Mucosa of descending colon (tissue), 3 donors: ENCODE results near the gene LIX1. TPM values are rescaled to one million over a fixed set of nuclear protein-coding genes. Genes with fewer than 3 reads are reported as not detected.

Source experiments
- ATAC-seq: fragments of 200-7000 bp; cut with Tn5 transposase; one replicate; pipeline ENCODE4 v1.9.1; 2020; ENCODE audit warnings: mild to moderate bottlenecking, moderate library complexity
- DNase-seq, 3 donors: peaks; one replicate each; pipeline ENCODE4 v3.0.0-alpha.2; 2020
- H3K36me3 ChIP-seq: fragments of 200-600 bp; one replicate; pipeline ENCODE4 v1.8.0; 2021; ENCODE audit warnings: low read depth, mild to moderate bottlenecking
- H3K4me1 ChIP-seq: fragments of 200-600 bp; one replicate; pipeline ENCODE4 v1.8.0; 2021; ENCODE audit warnings: low read depth, mild to moderate bottlenecking
- H3K4me3 ChIP-seq: fragments of 200-600 bp; one replicate; pipeline ENCODE4 v1.8.0; 2021; ENCODE audit warnings: mild to moderate bottlenecking
- H3K9me3 ChIP-seq: fragments of 200-600 bp; one replicate; pipeline ENCODE4 v1.8.0; 2021; ENCODE audit warnings: mild to moderate bottlenecking
- CTCF ChIP-seq: fragments of 200-600 bp; IDR thresholded peaks from one replicate; pipeline ENCODE4 v1.8.0; 2022; ENCODE audit warnings: antibody characterized with exemption, mild to moderate bottlenecking
- intact Hi-C, 2 donors: fragments of 100-400 bp; cut with DNase I in 1 of 2; cut with micrococcal nuclease in 1 of 2; formaldehyde crosslinking; loops; one replicate each; pipeline versions ENCODE4 v1.11.0 to v1.11.1; 2022; cut with DNase I, micrococcal nuclease
- total RNA-seq, 3 donors: library from RNA; stranded (reverse); fragmentation: NEBNext Ultra II Directional in 2 of 3; extraction: Animal tissue kit (Norgen Biotek cat#: 25700) in 2 of 3; gene quantifications; one replicate each; pipeline versions ENCODE4 v1.2.1 to v1.2.4, GENCODE V29; 2021 to 2023
- donor health status: DM: no; HTN: no; CAD: no; lungs with moderate emphysema.
- donor health status: DM: no; HTN: no; CAD: no.
- donor health status: DM: no; HTN: yes; CAD: no.

Gene LIX1
- total RNA-seq, 3 donors from 2014 or later = 1.7 TPM; not detected in 2

DNA sequence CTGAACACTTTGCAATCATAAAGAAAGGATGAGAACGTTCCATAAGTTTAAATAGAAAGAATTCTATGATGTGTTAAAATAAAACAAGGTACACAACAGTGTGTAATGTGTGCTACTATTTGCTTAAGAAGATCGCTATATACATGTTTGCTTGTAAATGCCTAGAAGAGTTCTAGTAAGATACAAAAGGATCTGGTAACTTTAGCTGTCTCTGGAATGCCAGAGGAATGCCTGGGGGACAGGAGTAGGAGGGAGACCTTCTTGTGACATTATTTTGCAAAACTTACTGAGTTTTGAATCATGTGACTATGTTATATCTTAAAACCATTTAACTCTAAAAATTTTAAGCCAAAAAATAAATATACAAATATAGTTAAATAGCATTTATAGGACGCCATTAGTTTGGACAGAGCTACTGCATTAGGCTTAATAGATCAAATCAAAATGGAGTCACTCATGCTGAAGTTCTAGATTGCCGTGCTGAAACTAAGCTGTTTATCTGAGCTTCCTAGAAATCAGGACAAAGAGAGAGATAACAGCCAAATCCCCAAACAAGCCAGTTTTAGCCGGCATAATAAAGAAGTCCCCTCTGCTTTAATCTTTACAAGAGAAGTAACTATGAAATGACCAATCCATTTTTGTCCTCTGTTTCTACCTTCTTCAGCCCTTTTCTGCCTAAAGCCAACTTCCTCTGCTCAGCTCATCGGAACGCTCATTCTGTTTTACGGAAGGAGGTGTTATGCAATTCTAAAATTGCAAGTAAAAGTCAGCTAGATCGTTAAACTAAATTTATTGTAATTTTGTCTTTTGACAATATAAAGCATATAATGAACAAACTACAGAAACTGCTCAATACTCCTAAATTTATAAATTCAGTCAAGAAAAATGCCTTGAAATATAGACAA is 44.8 kb downstream of the LIX1 start:
- Histone ChIP-seq H3K9me3 (no peaks in the 10 kb centered on the region), H3K4me3 (no peak overlapping the region), H3K36me3 (no peaks in the 10 kb centered on the region), H3K4me1 (no peaks in the 10 kb centered on the region)
- intact Hi-C loops = no loop called here
- ATAC-seq (no peak), DNase-seq (no peak)
- no peak for TF ChIP-seq CTCF

DNA sequence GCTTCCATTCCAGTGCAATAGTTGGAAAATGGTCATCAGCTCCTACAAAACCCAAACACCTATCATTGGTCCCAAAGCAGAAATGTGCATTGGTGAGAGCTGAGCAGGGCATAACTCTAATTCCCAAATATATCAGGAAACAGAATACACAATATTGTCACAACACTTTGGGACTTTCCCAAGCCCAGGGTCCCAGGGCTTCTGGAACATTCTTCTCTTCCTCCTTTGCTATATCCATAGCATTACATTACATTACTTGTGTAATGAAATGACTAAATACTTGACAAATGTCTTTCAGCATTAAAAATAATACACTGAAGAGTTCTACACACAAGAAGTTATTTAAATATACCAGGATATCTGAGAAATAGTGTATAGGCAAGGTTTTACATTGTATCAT is 45.6 kb downstream of the LIX1 start:
- H3K4me1 ChIP-seq = no peaks in the 10 kb centered on the region
- H3K4me3 ChIP-seq = no peak overlapping the region
- intact Hi-C loops = no loop called here
- no peak for ATAC-seq
- TF ChIP-seq CTCF = no peak
- no peaks in the 10 kb centered on the region for H3K36me3 ChIP-seq
- H3K9me3 ChIP-seq = no peaks in the 10 kb centered on the region
- no peak for DNase-seq

DNA sequence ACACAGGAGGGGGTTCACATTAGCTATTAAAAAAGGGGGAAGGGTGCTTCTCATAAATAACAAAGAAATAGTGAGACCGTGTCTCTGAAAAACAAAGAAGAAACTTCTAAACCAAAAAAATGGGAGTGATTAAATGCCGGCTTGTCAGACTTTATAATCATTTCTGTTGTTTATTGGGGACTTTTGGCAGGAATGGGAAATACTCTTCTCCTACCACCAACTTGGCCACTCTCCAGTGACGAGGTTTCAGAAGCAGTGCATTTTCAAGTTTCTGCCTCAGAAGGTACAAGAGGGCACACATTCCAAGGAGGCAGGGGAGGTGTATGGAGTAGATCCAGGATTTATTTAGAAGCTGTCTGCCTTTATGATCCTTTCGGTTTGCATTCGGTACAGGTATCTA is 46.2 kb downstream of the LIX1 start:
- Histone ChIP-seq H3K4me3 (no peak overlapping the region), H3K4me1 (no peaks in the 10 kb centered on the region), H3K9me3 (no peaks in the 10 kb centered on the region), H3K36me3 (no peaks in the 10 kb centered on the region)
- ATAC-seq (no peak), DNase-seq (no peak)
- intact Hi-C loops = no loop called here
- TF ChIP-seq CTCF = no peak

DNA sequence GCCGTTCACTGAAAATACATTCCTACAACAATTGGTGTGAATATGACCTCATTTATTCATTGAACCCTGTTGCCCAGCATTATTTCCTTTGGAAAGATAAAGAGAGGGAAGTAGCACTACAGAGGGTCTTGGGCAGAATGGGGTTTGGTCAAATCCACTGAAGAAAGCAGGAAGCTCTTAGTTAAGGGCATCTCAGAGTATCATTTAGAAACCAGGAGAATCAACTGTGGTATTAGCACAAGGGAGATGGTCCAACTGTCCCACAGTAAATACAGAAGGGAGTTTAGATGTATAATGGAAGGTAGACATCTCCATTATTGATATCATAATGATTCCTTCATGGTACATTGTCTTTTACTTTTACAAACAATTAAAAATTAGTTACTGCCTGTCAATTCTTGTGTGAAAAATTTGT is 47.1 kb downstream of the LIX1 start:
- ATAC-seq (no peak), DNase-seq (no peak)
- no peak for TF ChIP-seq CTCF
- H3K9me3 ChIP-seq = no peaks in the 10 kb centered on the region
- no peak overlapping the region for H3K4me3 ChIP-seq
- intact Hi-C loops = no loop called here
- no peaks in the 10 kb centered on the region for H3K36me3 ChIP-seq
- no peaks in the 10 kb centered on the region for H3K4me1 ChIP-seq

DNA sequence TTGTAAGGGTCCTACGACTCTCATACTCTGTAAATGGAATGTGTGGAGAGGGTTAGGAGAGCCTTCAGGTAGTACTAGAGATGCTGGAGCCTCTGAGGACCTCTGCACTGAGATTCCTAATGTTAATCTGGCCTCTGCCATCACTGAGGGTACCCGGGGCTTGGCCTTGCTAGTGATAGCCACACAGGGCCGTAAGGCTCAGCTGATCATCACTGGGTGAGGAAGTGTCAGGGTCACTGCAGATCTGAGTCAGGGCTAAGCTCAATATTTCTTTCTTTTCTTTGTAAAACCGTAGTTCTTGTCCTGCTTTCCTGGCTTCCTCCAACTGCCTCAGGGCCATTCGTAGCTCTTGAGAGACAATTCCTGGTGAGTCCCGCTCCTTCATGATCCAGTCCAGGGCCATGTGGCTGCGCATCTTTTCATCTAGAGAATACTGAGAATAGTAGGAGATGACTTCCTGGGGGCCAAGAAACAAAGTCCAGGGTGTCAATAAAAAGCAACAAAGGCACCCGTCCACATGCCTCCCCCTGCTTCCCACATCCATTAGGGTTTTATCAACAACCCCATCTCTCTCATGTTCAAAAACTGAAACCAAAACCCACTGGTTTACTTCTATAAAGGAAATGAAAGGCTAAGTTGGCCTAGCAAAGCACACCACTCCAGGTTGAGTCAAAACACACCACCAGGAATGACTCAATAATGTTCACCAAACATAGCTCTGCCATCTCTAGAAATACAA is 47.7 kb downstream of the LIX1 start:
- no peak for TF ChIP-seq CTCF
- no peak for ATAC-seq
- intact Hi-C loops = no loop called here

More for the DNA sequence above, 47.7 kb downstream of the LIX1 start:
- Histone ChIP-seq H3K4me3 (no peak overlapping the region), H3K36me3 (no peaks in the 10 kb centered on the region), H3K9me3 (no peaks in the 10 kb centered on the region), H3K4me1 (no peaks in the 10 kb centered on the region)
- DNase-seq = no peak
